HepG2 (cell line): ENCODE data around the gene DDR1. TPM values are rescaled to one million over a fixed set of nuclear protein-coding genes. Genes with fewer than 3 reads are reported as not detected.
A peak's percentile ranks its signal among the peaks of the same experiment; 100 is the strongest.

Experiments used
- ELF3 ChIP-seq: IDR thresholded peaks from 2 replicates; pipeline ENCODE4 v1.6.1; 2016; ENCODE audit warnings: missing genetic modification reagents, missing compliant biosample characterization
- HNRNPK ChIP-seq: fragments of 200-400 bp; formaldehyde crosslinking; IDR thresholded peaks from 2 replicates; pipeline ENCODE4 v1.6.1; 2018; ENCODE audit warnings: low read length, low read depth, moderate library complexity, mild to moderate bottlenecking; ENCODE audit not compliant: poor library complexity, severe bottlenecking
- HOXA9 ChIP-seq: sonication (generic); formaldehyde crosslinking; IDR thresholded peaks from 2 replicates; pipeline ENCODE4 v1.8.1; 2022; ENCODE audit warnings: missing genetic modification reagents, mild to moderate bottlenecking, moderate library complexity, borderline replicate concordance
- KLF13 ChIP-seq: sonication (generic); formaldehyde crosslinking; IDR thresholded peaks from 2 replicates; pipeline ENCODE4 v1.4.0; 2020; ENCODE audit warnings: mild to moderate bottlenecking, missing genetic modification reagents
- KLF6 ChIP-seq: IDR thresholded peaks from 2 replicates; pipeline ENCODE4 v1.8.0; 2016; ENCODE audit warnings: missing biosample characterization, missing genetic modification reagents
- MIXL1 ChIP-seq: IDR thresholded peaks from 2 replicates; pipeline ENCODE4 v1.6.1; 2016
- MTA1 ChIP-seq: sonication (generic); formaldehyde crosslinking; IDR thresholded peaks from 2 replicates; pipeline ENCODE4 v1.4.0; 2020; ENCODE audit warnings: missing genetic modification reagents, mild to moderate bottlenecking, borderline replicate concordance
- RAD21 ChIP-seq: fragments of 450-650 bp; formaldehyde crosslinking; IDR thresholded peaks from 2 replicates; pipeline ENCODE4 v1.5.0; 2020; ENCODE audit warnings: mild to moderate bottlenecking
- RXRA ChIP-seq: sonication (generic); formaldehyde crosslinking; IDR thresholded peaks from 2 replicates; pipeline ENCODE4 v1.5.1; 2020; ENCODE audit warnings: missing genetic modification reagents
- YEATS2 ChIP-seq: sonication (generic); formaldehyde crosslinking; IDR thresholded peaks from 2 replicates; pipeline ENCODE4 v1.4.0; 2020; ENCODE audit warnings: missing genetic modification reagents, borderline replicate concordance
- ZNF33A ChIP-seq: sonication (generic); formaldehyde crosslinking; IDR thresholded peaks from 2 replicates; pipeline ENCODE4 v1.5.1; 2020; ENCODE audit warnings: missing genetic modification reagents, mild to moderate bottlenecking, moderate library complexity, borderline replicate concordance
- ZNF383 ChIP-seq: sonication (generic); formaldehyde crosslinking; IDR thresholded peaks from 2 replicates; pipeline ENCODE4 v1.4.0; 2020; ENCODE audit warnings: missing genetic modification reagents, mild to moderate bottlenecking, borderline replicate concordance
- ZNF598 ChIP-seq: sonication (generic); formaldehyde crosslinking; IDR thresholded peaks from 2 replicates; pipeline ENCODE4 v1.5.1; 2020; ENCODE audit warnings: mild to moderate bottlenecking, missing genetic modification reagents, borderline replicate concordance
- ZNF703 ChIP-seq: sonication (generic); formaldehyde crosslinking; IDR thresholded peaks from 2 replicates; pipeline ENCODE4 v1.5.1; 2020; ENCODE audit warnings: missing genetic modification reagents, mild to moderate bottlenecking, moderate library complexity, borderline replicate concordance
- ZNF775 ChIP-seq: sonication (generic); formaldehyde crosslinking; IDR thresholded peaks from 2 replicates; pipeline ENCODE4 v1.4.0; 2020; ENCODE audit warnings: missing genetic modification reagents, mild to moderate bottlenecking, moderate library complexity, borderline replicate concordance
- ZSCAN22 ChIP-seq: sonication (generic); formaldehyde crosslinking; IDR thresholded peaks from 2 replicates; pipeline ENCODE4 v1.4.0; 2020; ENCODE audit warnings: mild to moderate bottlenecking, missing genetic modification reagents
- ZSCAN31 ChIP-seq: sonication (generic); formaldehyde crosslinking; IDR thresholded peaks from 2 replicates; pipeline ENCODE4 v1.5.0; 2020; ENCODE audit warnings: low read depth, mild to moderate bottlenecking, missing genetic modification reagents
- polyA plus RNA-seq, 8 experiments: library from polyadenylated mRNA; depleted of rRNA in 3 of 8; stranded (reverse) in 7 of 8; unstranded in 1 of 8; fragments of >200 nt; fragmentation: Illumina TruSeq in 4 of 8; extraction: Trizol in 4 of 8; gene quantifications; 2 replicates each; pipeline versions ENCODE4 v1.2.1 to v1.2.3, GENCODE V29; 2011 to 2016; ENCODE audit warnings: low read depth in 4 of 8, missing spikeins in 1 of 8, mixed read lengths in 1 of 8; ENCODE audit not compliant: insufficient read depth in 1 of 8
- total RNA-seq, 5 experiments: library from RNA; depleted of rRNA; stranded (reverse); fragments of >200 nt; fragmentation: Illumina TruSeq; extraction: Trizol; gene quantifications; 2 replicates each; pipeline ENCODE4 v1.2.3, GENCODE V29; 2016; ENCODE audit warnings: low read depth in 1 of 5
- TF ChIP-seq, protein P1 (sequence below): fragments of 450-650 bp; IDR thresholded peaks from 2 replicates; pipeline ENCODE4 v1.6.1; 2016
- TF ChIP-seq, protein P2 (sequence below): sonication (generic); formaldehyde crosslinking; IDR thresholded peaks from 2 replicates; pipeline ENCODE4 v1.4.0; 2020; ENCODE audit warnings: missing genetic modification reagents, borderline replicate concordance
- TF ChIP-seq, protein P3 (sequence below): sonication (generic); formaldehyde crosslinking; IDR thresholded peaks from 2 replicates; pipeline ENCODE4 v1.4.0; 2020; ENCODE audit warnings: missing genetic modification reagents
- TF ChIP-seq, protein P4 (sequence below): sonication (generic); formaldehyde crosslinking; IDR thresholded peaks from 2 replicates; pipeline ENCODE4 v1.8.1; 2023; ENCODE audit warnings: mild to moderate bottlenecking, inconsistent platforms, moderate library complexity, missing genetic modification reagents, borderline replicate concordance

The DDR1 gene
- total and polyA plus RNA-seq, 2 of the 13 experiments (the other 11 are each of a cell fraction or from before 2014, with no cell fraction given): 16.7 to 20.2 TPM

DNA sequence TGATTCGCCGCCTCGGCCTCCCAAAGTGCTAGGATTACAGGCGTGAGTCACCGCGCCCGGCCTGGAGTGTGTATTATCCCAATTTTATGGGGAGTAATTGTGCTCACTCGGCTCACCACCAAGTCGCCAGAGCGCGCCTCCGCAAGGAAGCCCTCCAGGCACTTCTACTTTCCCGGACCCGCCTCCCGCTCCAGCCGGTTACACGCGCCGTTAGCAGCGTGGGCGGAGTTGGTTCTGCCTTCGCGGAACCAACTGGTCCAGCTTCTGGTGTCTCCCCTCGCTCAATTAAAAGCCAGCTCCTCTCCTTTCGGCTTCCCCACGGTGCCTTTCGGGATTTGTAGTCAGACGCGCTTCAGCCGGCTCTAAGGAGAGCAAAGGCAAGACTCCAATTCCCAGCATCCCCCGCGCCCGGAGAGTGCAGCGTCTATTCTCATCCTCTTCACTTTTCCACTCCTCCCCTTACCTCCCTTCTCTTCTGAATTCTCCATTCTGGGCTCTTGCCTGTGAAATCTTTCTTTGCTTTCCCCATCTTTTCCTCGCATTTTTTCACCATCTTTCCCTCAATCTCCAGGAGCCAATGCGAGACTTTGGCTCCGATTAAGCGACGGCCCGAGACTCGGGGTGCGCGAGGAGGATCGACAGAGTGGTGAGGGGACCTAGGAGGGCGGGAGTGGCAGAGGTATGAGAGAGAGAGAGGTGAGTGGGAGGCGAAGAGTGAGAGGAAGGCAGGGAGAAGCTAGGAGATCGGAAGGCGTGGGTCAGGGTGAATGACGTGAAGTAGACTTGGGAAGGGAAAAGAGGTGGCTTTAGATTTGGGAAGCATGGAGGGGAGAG is 23.7 kb downstream of the DDR1 start, which contains the start of gene GTF2H4 (continued):
- TF ChIP-seq ZNF33A (CRISPR knock-in tag): no peak
- TF ChIP-seq, protein P1, sequence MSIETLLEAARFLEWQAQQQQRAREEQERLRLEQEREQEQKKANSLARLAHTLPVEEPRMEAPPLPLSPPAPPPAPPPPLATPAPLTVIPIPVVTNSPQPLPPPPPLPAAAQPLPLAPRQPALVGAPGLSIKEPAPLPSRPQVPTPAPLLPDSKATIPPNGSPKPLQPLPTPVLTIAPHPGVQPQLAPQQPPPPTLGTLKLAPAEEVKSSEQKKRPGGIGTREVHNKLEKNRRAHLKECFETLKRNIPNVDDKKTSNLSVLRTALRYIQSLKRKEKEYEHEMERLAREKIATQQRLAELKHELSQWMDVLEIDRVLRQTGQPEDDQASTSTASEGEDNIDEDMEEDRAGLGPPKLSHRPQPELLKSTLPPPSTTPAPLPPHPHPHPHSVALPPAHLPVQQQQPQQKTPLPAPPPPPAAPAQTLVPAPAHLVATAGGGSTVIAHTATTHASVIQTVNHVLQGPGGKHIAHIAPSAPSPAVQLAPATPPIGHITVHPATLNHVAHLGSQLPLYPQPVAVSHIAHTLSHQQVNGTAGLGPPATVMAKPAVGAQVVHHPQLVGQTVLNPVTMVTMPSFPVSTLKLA: peak; percentile 39
- TF ChIP-seq, protein P2, sequence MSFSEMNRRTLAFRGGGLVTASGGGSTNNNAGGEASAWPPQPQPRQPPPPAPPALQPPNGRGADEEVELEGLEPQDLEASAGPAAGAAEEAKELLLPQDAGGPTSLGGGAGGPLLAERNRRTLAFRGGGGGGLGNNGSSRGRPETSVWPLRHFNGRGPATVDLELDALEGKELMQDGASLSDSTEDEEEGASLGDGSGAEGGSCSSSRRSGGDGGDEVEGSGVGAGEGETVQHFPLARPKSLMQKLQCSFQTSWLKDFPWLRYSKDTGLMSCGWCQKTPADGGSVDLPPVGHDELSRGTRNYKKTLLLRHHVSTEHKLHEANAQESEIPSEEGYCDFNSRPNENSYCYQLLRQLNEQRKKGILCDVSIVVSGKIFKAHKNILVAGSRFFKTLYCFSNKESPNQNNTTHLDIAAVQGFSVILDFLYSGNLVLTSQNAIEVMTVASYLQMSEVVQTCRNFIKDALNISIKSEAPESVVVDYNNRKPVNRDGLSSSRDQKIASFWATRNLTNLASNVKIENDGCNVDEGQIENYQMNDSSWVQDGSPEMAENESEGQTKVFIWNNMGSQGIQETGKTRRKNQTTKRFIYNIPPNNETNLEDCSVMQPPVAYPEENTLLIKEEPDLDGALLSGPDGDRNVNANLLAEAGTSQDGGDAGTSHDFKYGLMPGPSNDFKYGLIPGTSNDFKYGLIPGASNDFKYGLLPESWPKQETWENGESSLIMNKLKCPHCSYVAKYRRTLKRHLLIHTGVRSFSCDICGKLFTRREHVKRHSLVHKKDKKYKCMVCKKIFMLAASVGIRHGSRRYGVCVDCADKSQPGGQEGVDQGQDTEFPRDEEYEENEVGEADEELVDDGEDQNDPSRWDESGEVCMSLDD (CRISPR knock-in tag): no peak
- peak; percentile 85 for TF ChIP-seq RXRA (CRISPR knock-in tag)
- TF ChIP-seq HNRNPK: no peak
- TF ChIP-seq, protein P3, sequence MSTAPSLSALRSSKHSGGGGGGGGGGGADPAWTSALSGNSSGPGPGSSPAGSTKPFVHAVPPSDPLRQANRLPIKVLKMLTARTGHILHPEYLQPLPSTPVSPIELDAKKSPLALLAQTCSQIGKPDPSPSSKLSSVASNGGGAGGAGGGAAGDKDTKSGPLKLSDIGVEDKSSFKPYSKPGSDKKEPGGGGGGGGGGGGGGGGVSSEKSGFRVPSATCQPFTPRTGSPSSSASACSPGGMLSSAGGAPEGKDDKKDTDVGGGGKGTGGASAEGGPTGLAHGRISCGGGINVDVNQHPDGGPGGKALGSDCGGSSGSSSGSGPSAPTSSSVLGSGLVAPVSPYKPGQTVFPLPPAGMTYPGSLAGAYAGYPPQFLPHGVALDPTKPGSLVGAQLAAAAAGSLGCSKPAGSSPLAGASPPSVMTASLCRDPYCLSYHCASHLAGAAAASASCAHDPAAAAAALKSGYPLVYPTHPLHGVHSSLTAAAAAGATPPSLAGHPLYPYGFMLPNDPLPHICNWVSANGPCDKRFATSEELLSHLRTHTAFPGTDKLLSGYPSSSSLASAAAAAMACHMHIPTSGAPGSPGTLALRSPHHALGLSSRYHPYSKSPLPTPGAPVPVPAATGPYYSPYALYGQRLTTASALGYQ (CRISPR knock-in tag): no peak
- TF ChIP-seq, protein P4, sequence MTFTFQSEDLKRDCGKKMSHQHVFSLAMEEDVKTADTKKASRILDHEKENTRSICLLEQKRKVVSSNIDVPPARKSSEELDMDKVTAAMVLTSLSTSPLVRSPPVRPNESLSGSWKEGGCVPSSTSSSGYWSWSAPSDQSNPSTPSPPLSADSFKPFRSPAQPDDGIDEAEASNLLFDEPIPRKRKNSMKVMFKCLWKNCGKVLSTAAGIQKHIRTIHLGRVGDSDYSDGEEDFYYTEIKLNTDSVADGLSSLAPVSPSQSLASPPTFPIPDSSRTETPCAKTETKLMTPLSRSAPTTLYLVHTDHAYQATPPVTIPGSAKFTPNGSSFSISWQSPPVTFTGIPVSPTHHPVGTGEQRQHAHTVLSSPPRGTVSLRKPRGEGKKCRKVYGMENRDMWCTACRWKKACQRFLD (CRISPR knock-in tag): 0 out of 2 replicates have a peak, but pooled peaks have one; percentile 53
- TF ChIP-seq MTA1: peak; percentile 84
- TF ChIP-seq ELF3 (CRISPR knock-in tag): peak; percentile 68
- peak; percentile 52; the same call in 1 of the 2 replicates for TF ChIP-seq RAD21 (CRISPR knock-in tag)
- no peak; the same call in 1 of the 2 replicates for TF ChIP-seq ZNF598 (CRISPR knock-in tag)
- TF ChIP-seq KLF13 (CRISPR knock-in tag): 0 out of 2 replicates have a peak, but pooled peaks have one; percentile 71
- no peak for TF ChIP-seq ZNF703 (CRISPR knock-in tag)
- TF ChIP-seq HOXA9 (CRISPR knock-in tag): no peak
- no peak for TF ChIP-seq ZSCAN22
- TF ChIP-seq ZNF383 (CRISPR knock-in tag): 0 out of 2 replicates have a peak, but pooled peaks have one; percentile 77
- TF ChIP-seq ZNF775 (CRISPR knock-in tag): 0 out of 2 replicates have a peak, but pooled peaks have one; percentile 59
- TF ChIP-seq KLF6 (CRISPR knock-in tag): peak; percentile 82
- peak; percentile 100 for TF ChIP-seq MIXL1
- TF ChIP-seq ZSCAN31: peak; percentile 53
- TF ChIP-seq YEATS2 (CRISPR knock-in tag): peak; percentile 91
